Type B pancreatic cell (in vitro differentiated cells): ENCODE data around the gene CELSR1. TPM values are rescaled to one million over a fixed set of nuclear protein-coding genes. Genes with fewer than 3 reads are reported as not detected.
A peak's percentile ranks its signal among the peaks of the same experiment; 100 is the strongest.

ENCODE experiments used
- DNase-seq: peaks from one replicate; pipeline ENCODE4 v3.0.0; 2021; ENCODE audit warnings: mixed read lengths; ENCODE audit not compliant: unreplicated experiment; ENCODE audit errors: extremely low spot score
- H3K27ac Mint-ChIP-seq: 2 replicates; pipeline ENCODE4 v1.8.0; 2021; ENCODE audit warnings: mild to moderate bottlenecking, mixed read lengths
- H3K27me3 Mint-ChIP-seq: 2 replicates; pipeline ENCODE4 v1.8.0; 2021; ENCODE audit warnings: mixed read lengths
- H3K36me3 Mint-ChIP-seq: 2 replicates; pipeline ENCODE4 v1.8.0; 2021; ENCODE audit warnings: mixed read lengths
- H3K4me1 Mint-ChIP-seq: one replicate; pipeline ENCODE4 v1.8.0; 2021; ENCODE audit warnings: mixed read lengths; ENCODE audit not compliant: unreplicated experiment
- H3K4me3 Mint-ChIP-seq: 2 replicates; pipeline ENCODE4 v1.8.0; 2021; ENCODE audit warnings: mild to moderate bottlenecking, mixed read lengths
- H3K9me3 Mint-ChIP-seq: 2 replicates; pipeline ENCODE4 v1.8.0; 2021; ENCODE audit warnings: mixed read lengths
- total RNA-seq: library from RNA; stranded (reverse); gene quantifications from 2 replicates; pipeline ENCODE4 v1.2.1, GENCODE V29; 2021; ENCODE audit warnings: low replicate concordance
- TF ChIP-seq, protein P1 (sequence below): fragments of 200-600 bp; sonication (generic); conservative IDR thresholded peaks from 2 replicates; pipeline ENCODE4 v1.5.0; 2021; ENCODE audit warnings: antibody characterized with exemption, mild to moderate bottlenecking

CELSR1 gene
- total RNA-seq, 1 donor from 2014 or later = 27.8 TPM

DNA sequence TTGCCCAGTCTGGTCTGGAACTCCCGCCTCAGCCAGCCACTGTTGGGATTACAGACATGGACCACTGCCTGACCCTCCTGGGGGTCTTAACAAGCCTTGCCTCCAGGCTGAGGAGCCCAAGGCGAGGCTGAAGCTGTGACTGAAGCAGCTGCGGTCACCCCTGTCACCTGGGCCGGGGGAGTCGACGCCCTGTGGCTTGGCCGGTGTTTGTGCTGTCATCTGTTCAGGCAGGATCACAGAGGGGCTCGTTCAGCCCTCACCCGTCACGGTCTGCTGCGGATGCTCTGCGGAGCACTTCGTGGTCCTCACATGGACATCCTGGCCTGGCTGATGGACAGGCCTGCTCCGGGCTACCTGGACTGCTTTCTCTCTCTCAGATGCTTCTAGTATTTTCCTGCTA is 178.1 kb downstream of the CELSR1 start:
- no peaks in the 10 kb centered on the region for H3K9me3 Mint-ChIP-seq
- DNase-seq = no peak
- TF ChIP-seq, protein P1, sequence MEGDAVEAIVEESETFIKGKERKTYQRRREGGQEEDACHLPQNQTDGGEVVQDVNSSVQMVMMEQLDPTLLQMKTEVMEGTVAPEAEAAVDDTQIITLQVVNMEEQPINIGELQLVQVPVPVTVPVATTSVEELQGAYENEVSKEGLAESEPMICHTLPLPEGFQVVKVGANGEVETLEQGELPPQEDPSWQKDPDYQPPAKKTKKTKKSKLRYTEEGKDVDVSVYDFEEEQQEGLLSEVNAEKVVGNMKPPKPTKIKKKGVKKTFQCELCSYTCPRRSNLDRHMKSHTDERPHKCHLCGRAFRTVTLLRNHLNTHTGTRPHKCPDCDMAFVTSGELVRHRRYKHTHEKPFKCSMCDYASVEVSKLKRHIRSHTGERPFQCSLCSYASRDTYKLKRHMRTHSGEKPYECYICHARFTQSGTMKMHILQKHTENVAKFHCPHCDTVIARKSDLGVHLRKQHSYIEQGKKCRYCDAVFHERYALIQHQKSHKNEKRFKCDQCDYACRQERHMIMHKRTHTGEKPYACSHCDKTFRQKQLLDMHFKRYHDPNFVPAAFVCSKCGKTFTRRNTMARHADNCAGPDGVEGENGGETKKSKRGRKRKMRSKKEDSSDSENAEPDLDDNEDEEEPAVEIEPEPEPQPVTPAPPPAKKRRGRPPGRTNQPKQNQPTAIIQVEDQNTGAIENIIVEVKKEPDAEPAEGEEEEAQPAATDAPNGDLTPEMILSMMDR = no peak
- H3K27ac Mint-ChIP-seq = no peak overlapping the region
- H3K4me3 Mint-ChIP-seq = no peak overlapping the region
- H3K36me3 Mint-ChIP-seq = peaks cover 11% of the 10 kb centered on the region
- peaks cover 8% of the 10 kb centered on the region for H3K4me1 Mint-ChIP-seq
- H3K27me3 Mint-ChIP-seq = no peaks in the 10 kb centered on the region

DNA sequence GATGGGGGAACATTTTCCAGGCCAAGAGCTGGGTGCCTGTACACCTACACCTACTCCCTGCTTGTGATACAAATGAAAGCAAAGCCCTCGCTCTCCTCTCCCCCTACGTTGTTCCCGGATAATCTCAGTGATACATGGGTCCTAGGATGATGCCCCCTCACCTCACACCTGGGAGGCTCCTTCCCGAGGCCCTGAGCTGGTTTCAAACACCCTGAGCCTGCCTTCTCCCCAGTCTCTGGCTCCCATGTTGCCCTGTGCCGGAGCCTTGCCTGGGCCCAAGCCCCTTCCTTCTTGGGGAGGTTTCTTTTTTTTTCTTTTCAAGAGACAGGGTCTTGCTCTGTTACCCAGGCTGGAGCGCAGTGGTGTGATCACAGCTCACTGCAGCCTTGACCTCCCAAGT is 178.7 kb downstream of the CELSR1 start:
- H3K9me3 Mint-ChIP-seq = no peaks in the 10 kb centered on the region
- H3K27me3 Mint-ChIP-seq = no peaks in the 10 kb centered on the region
- H3K27ac Mint-ChIP-seq = peak overlapping the region; percentile 52
- peaks cover 8% of the 10 kb centered on the region for H3K4me1 Mint-ChIP-seq
- H3K4me3 Mint-ChIP-seq = no peak overlapping the region
- TF ChIP-seq, protein P1 = no peak
- DNase-seq = no peak
- peaks cover 11% of the 10 kb centered on the region for H3K36me3 Mint-ChIP-seq

DNA sequence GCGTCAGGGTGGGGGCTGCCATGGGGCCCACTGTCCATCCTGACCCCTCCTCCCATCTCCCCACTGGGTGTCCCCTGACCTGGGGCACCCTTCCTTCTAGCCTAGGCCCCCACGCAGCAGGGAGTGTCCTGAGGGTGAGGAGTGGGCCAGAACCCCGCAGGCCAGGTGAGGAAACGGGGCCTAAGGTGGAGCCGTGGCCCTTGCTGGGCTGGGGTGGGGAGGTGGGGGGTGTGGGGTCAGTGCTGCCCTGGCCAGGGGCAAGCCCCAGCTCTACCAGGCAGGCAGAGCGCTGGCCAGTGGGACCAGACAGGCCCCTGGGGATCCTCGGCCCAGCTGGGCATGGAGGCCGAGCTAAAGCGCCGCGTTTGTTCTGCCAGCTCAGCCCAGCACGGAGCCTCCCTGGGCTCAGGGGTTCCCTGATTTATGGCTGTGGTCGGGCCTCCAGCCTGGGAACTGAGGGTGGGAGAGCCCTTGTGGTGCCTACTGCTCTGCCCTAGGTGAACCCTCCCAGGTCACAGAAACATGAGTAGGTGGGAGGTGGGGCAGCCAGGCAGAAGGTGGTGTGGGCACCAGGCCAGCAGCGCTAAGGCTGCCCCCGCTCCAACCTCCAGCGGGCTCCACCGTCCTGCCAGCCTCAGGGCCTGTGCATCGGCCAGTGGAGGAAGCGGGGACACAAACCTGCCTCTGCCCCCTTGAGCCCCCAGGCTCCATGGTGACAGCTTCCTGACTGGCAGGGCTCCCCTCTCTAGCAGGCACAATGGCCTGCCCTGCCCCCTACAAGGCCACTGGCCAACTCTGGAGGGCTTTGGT is 179.5 kb downstream of the CELSR1 start:
- Mint-ChIP-seq H3K36me3 (peaks cover 11% of the 10 kb centered on the region), H3K4me1 (peaks cover 8% of the 10 kb centered on the region), H3K27ac (no peak overlapping the region), H3K9me3 (no peaks in the 10 kb centered on the region), H3K27me3 (no peaks in the 10 kb centered on the region), H3K4me3 (no peak overlapping the region)
- DNase-seq = no peak
- TF ChIP-seq, protein P1 = no peak

DNA sequence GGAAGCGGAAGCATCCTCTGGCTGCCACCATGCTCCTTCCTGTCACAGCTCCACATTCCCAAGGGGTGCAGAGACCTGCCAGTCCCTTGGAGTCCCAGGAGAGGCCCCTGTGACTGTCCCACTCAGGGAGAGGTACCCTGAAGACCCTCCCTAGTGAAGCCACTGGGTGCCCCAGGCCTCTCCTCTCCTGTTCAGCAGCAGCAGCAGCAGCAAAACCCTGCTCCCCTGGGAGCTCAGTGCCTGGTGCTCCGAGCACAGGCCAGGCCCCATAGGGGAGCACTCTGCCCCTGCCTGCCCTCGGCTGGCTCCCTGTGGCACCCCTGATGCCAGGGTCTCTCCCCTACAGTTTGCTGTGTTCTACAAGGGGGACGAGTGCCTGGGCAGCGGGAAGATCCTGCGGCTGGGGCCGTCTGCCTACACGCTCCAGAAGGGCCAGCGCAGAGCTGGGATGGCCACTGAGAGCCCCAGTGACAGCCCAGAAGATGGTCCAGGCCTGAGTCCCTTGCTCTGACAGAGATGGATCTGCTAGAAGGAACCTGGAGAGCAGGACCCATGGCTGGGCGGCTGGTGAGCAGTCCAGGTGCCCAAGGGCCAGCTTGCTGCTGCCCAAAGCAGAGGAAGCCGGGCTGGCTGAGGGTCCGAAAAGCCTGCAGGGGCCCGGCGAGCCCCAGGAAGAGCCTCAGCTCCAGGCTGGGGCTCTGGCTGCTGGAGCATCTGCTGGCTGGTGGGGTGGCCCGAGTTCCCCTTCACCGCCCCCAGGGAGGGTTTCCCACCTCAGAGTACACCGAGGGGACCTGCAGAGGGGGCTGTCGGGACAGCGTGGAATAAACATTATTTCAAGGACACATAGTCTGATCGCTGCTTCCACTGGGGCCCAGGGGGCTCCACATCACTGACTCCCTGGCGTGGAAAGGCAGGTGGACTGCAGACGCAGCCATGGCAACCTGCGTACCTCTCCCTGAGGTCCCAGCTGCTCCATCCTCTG is 180.6 kb downstream of the CELSR1 start:
- Mint-ChIP-seq H3K4me3 (no peak overlapping the region), H3K27me3 (no peaks in the 10 kb centered on the region), H3K4me1 (peaks cover 5% of the 10 kb centered on the region), H3K36me3 (peaks cover 8% of the 10 kb centered on the region), H3K27ac (no peak overlapping the region), H3K9me3 (no peaks in the 10 kb centered on the region)
- TF ChIP-seq, protein P1 = no peak
- DNase-seq = no peak

DNA sequence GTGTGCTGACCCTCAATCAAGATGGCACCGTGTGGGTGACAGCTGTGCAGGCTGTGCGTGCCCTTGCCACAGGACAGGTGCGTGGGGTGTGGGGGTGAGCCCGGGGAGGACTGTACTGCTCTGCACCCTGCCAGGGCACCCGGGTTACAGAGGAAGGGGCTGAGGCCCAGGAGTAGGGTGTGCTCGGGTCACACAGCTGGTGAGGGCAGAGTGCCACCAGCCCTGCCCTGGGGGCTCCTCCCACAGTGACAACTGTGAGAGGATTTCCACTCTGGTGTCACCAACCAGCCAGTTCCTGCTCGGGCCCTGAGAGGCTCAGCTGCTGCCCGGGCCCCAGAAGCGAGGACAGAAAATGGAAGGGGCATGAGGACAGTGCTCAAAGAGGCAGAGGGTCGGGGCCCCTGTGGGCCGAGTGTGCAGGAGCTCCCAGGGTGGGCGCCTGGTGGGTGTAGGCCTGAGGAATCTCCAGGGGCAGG is 181.4 kb downstream of the CELSR1 start:
- TF ChIP-seq, protein P1 = no peak
- Mint-ChIP-seq H3K4me3 (no peak overlapping the region), H3K27ac (no peak overlapping the region), H3K4me1 (peaks cover 5% of the 10 kb centered on the region), H3K27me3 (no peaks in the 10 kb centered on the region), H3K36me3 (peaks cover 8% of the 10 kb centered on the region), H3K9me3 (no peaks in the 10 kb centered on the region)
- no peak for DNase-seq
